Osteoblast (primary cell): ENCODE results near the gene BOLL. TPM values are rescaled to one million over a fixed set of nuclear protein-coding genes. Genes with fewer than 3 reads are reported as not detected.

Experiments used
- DNase-seq: peaks from one replicate; pipeline ENCODE4 v3.0.0; 2011; ENCODE audit warnings: low spot score, mixed read lengths; ENCODE audit not compliant: insufficient read length; ENCODE audit errors: missing footprints
- H2AFZ ChIP-seq: 2 replicates; pipeline ENCODE4 v1.6.0; 2011; ENCODE audit warnings: mild to moderate bottlenecking, low read length
- H3K27ac ChIP-seq: 2 replicates; pipeline ENCODE4 v1.5.1; 2011; ENCODE audit warnings: mild to moderate bottlenecking, low read depth, low read length, moderate library complexity
- H3K27me3 ChIP-seq: 2 replicates; pipeline ENCODE4 v1.6.0; 2012; ENCODE audit warnings: mild to moderate bottlenecking, control low read depth, inconsistent platforms, low read length, moderate library complexity; ENCODE audit not compliant: insufficient read depth
- H3K36me3 ChIP-seq: 2 replicates; pipeline ENCODE4 v1.5.1; 2011; ENCODE audit warnings: mild to moderate bottlenecking, low read length, control low read depth, moderate library complexity; ENCODE audit not compliant: insufficient read depth
- H3K4me1 ChIP-seq: 2 replicates; pipeline ENCODE4 v1.5.1; 2011; ENCODE audit warnings: mild to moderate bottlenecking, low read length, control low read depth, moderate library complexity; ENCODE audit not compliant: insufficient read depth
- H3K4me2 ChIP-seq: 2 replicates; pipeline ENCODE4 v1.6.0; 2011; ENCODE audit warnings: mild to moderate bottlenecking, low read length; ENCODE audit not compliant: insufficient read depth
- H3K4me3 ChIP-seq: fragments of 200-600 bp; sonication (generic); 3 replicates; pipeline ENCODE4 v1.5.1; 2012; ENCODE audit warnings: mild to moderate bottlenecking, low read length, inconsistent platforms; ENCODE audit not compliant: insufficient read depth
- H3K79me2 ChIP-seq: 2 replicates; pipeline ENCODE4 v1.6.0; 2012; ENCODE audit warnings: mild to moderate bottlenecking, low read length, control low read depth, inconsistent platforms; ENCODE audit not compliant: insufficient read depth
- H3K9me3 ChIP-seq: 2 replicates; pipeline ENCODE4 v1.5.1; 2011; ENCODE audit warnings: low read depth, low read length, control low read depth
- H4K20me1 ChIP-seq: 2 replicates; pipeline ENCODE4 v1.6.0; 2012; ENCODE audit warnings: mild to moderate bottlenecking, low read length, control low read depth; ENCODE audit not compliant: insufficient read depth
- total RNA-seq: library from RNA; depleted of rRNA; stranded (reverse); fragments of >200 nt; gene quantifications from 2 replicates; pipeline ENCODE4 v1.2.3, GENCODE V29; 2012
- TF ChIP-seq, protein P1 (sequence below): IDR thresholded peaks from 2 replicates; pipeline ENCODE4 v1.5.1; 2011; ENCODE audit warnings: mild to moderate bottlenecking, low read depth, low read length, moderate library complexity; ENCODE audit errors: extremely low read depth

BOLL gene
- total RNA-seq, 1 donor: not detected

DNA sequence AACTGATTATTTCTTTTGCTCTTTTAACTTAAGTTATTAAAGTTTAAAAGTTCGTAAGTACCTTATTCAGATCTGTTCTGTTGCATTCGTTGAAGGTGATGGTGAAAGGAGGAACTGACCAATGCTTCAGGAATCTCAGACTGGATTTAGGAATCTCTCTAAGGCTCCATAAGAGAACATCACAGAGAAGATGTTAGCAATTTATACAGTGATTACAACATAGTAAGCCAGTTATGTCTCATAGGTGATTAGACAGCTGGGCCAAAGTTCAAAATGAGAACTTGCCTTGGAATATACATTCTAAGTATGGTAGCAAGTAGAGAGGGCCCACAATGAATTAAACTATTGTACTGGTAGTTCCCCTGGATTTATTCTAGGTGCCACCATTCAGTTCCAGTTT lies 76.8 kb downstream of the BOLL start:
- Histone ChIP-seq H2AFZ (no peak overlapping the region), H3K4me3 (peak overlapping the region; percentile 24), H4K20me1 (peaks cover 23% of the 10 kb centered on the region), H3K27ac (peak overlapping the region; percentile 26), H3K27me3 (no peaks in the 10 kb centered on the region), H3K36me3 (peaks cover 10% of the 10 kb centered on the region), H3K79me2 (peaks cover 40% of the 10 kb centered on the region), H3K4me2 (peak overlapping the region; percentile 98), H3K4me1 (peaks cover 32% of the 10 kb centered on the region), H3K9me3 (no peaks in the 10 kb centered on the region)
- peak; percentile 69 for DNase-seq
- TF ChIP-seq, protein P1, sequence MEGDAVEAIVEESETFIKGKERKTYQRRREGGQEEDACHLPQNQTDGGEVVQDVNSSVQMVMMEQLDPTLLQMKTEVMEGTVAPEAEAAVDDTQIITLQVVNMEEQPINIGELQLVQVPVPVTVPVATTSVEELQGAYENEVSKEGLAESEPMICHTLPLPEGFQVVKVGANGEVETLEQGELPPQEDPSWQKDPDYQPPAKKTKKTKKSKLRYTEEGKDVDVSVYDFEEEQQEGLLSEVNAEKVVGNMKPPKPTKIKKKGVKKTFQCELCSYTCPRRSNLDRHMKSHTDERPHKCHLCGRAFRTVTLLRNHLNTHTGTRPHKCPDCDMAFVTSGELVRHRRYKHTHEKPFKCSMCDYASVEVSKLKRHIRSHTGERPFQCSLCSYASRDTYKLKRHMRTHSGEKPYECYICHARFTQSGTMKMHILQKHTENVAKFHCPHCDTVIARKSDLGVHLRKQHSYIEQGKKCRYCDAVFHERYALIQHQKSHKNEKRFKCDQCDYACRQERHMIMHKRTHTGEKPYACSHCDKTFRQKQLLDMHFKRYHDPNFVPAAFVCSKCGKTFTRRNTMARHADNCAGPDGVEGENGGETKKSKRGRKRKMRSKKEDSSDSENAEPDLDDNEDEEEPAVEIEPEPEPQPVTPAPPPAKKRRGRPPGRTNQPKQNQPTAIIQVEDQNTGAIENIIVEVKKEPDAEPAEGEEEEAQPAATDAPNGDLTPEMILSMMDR: no peak

DNA sequence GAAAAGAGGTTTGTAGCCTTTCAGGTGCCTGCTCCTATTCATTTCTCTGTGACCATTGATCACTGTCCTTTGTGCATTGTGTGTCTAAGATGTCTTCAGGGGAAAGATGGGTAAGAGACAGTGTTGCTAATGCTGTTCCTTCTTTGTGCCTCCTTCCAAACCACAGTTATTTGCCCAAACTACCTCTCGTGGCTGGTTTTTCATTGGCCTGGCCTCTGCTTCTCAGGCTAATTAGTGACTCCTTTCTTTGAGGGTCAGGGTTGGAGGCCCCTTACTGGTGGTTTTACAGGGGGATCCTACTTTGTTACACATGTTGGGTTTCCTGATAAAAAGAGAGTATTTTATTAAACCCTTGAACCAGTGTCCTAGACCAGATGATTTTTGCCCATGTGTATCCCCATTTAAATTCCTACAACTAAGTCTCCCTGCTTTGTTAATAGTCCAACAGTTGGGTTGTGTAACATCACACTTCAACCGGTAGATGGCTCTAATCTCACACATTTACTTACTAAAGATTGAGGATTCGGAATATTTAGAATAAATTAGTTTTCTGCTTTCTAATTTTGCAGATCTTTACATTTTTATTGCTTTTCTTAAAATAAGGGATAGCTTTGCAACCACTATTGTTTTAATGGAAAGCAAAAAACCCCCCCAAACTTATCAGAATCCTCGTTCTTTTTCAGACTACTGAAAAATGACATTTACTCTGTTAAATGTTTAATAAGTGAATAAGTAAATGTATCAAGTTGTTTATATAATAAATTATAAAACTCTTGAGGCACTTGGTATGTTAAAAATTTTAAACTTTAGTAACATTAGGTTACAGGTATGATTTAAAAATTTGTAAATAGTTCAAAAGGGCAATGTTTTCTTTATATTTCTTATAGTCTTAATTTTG lies 77.6 kb downstream of the BOLL start:
- TF ChIP-seq, protein P1: peak; percentile 74
- H3K79me2 ChIP-seq: peaks cover 40% of the 10 kb centered on the region
- peak; percentile 85 for DNase-seq

DNA sequence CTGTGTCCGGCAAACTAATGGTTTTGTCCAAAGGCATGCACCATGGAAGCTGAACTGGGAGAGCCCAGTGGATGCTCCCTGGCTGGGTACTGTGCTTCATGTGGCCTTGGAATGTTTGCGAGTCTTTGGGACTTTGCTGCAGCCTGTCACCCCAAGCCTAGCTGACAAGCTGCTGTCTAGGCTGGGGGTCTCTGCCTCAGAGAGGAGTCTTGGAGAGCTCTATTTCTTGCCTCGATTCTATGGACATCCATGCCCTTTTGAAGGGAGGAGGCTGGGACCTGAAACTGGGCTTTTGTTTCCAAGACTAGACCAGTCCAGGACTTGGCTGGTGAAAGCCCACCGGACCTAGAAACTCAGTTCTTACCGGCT lies 78.3 kb downstream of the BOLL start:
- peak overlapping the region; percentile 98 for H3K4me2 ChIP-seq
- no peaks in the 10 kb centered on the region for H3K9me3 ChIP-seq
- peak overlapping the region; percentile 98 for H2AFZ ChIP-seq
- H4K20me1 ChIP-seq: peaks cover 23% of the 10 kb centered on the region
- TF ChIP-seq, protein P1: no peak
- peaks cover 40% of the 10 kb centered on the region for H3K79me2 ChIP-seq
- H3K36me3 ChIP-seq: peaks cover 10% of the 10 kb centered on the region
- peak; percentile 75 for DNase-seq
- H3K27me3 ChIP-seq: no peaks in the 10 kb centered on the region
- peak overlapping the region; percentile 92 for H3K4me3 ChIP-seq
- peaks cover 32% of the 10 kb centered on the region for H3K4me1 ChIP-seq
- H3K27ac ChIP-seq: peak overlapping the region; percentile 27

More for the DNA sequence above, 77.6 kb downstream of the BOLL start:
- H3K27me3 ChIP-seq: no peaks in the 10 kb centered on the region
- H3K4me2 ChIP-seq: peak overlapping the region; percentile 98
- H3K4me3 ChIP-seq: peak overlapping the region; percentile 92
- H2AFZ ChIP-seq: peak overlapping the region; percentile 32
- H3K9me3 ChIP-seq: no peaks in the 10 kb centered on the region
- no peak overlapping the region for H3K27ac ChIP-seq
- peaks cover 23% of the 10 kb centered on the region for H4K20me1 ChIP-seq
- H3K36me3 ChIP-seq: peaks cover 10% of the 10 kb centered on the region
- peaks cover 32% of the 10 kb centered on the region for H3K4me1 ChIP-seq
